Measurements from ENCODE around the gene TARP.

The TARP gene

GRCh38 chr7:38273286-38273995, at the start of gene TARP:
Gene TARP, minus strand, starts transcription at chr7:38273636.
- no peak for DNase-seq

GRCh38 chr7:38323156-38323555, 49.7 kb upstream of the TARP start:
- DNase-seq, result peak in 1 of 58 donors; percentile 6

- DNase-seq, result no peak
Observed at GRCh38 chr7:38322461-38322860, 49.0 kb upstream of the TARP start.

GRCh38 chr7:38321967-38322366, 48.5 kb upstream of the TARP start:
- no peak for DNase-seq

GRCh38 chr7:38321515-38321944, 48.1 kb upstream of the TARP start:
- DNase-seq, result peak in 2 of 58 donors; percentile 3 to 6

- DNase-seq, result no peak
Observed at GRCh38 chr7:38321050-38321449, 47.6 kb upstream of the TARP start.

- DNase-seq, result no peak
Observed at GRCh38 chr7:38319873-38320272, 46.4 kb upstream of the TARP start.

- peak in 14 of 58 donors; percentile 2 to 46 (median 15) for DNase-seq
Observed at GRCh38 chr7:38318803-38319416, 45.5 kb upstream of the TARP start.

- DNase-seq, result no peak
Observed at GRCh38 chr7:38318241-38318640, 44.8 kb upstream of the TARP start.

GRCh38 chr7:38317515-38317914, 44.1 kb upstream of the TARP start:
- DNase-seq, result no peak

- no peak for DNase-seq
Observed at GRCh38 chr7:38316733-38317360, 43.4 kb upstream of the TARP start.

GRCh38 chr7:38315410-38315809, 42.0 kb upstream of the TARP start:
- no peak for DNase-seq

GRCh38 chr7:38312821-38313220, 39.4 kb upstream of the TARP start:
- DNase-seq, result no peak

GRCh38 chr7:38311329-38311937, 38.0 kb upstream of the TARP start:
- DNase-seq, result peak in 12 of 58 donors; percentile 6 to 40 (median 22)

- DNase-seq, result peak in 3 of 58 donors; percentile 5 to 32 (median 13)
Observed at GRCh38 chr7:38310591-38311101, 37.2 kb upstream of the TARP start.

GRCh38 chr7:38309555-38309954, 36.1 kb upstream of the TARP start:
- DNase-seq, result no peak

GRCh38 chr7:38308140-38308539, 34.7 kb upstream of the TARP start:
- no peak for DNase-seq

- DNase-seq, result no peak
Observed at GRCh38 chr7:38307640-38308039, 34.2 kb upstream of the TARP start.

GRCh38 chr7:38306914-38307313, 33.5 kb upstream of the TARP start:
- no peak for DNase-seq

GRCh38 chr7:38306171-38306570, 32.7 kb upstream of the TARP start:
- no peak for DNase-seq

- DNase-seq, result no peak
Observed at GRCh38 chr7:38303866-38304265, 30.4 kb upstream of the TARP start.

- DNase-seq, result no peak
Observed at GRCh38 chr7:38300175-38300574, 26.7 kb upstream of the TARP start.
